Upper lobe of right lung (tissue), 1 donor: ENCODE results near the gene ENTPD6. TPM values are rescaled to one million over a fixed set of nuclear protein-coding genes. Genes with fewer than 3 reads are reported as not detected.

Source experiments
- total RNA-seq: library from RNA; stranded (reverse); fragmentation: NEBNext Ultra II Directional; extraction: Animal tissue kit (Norgen Biotek cat#: 25700); gene quantifications from one replicate; pipeline ENCODE4 v1.2.1, GENCODE V29; 2021
- donor health status: DM: no; HTN: yes; CAD: no; lungs with severe emphysema.

Gene ENTPD6
- total RNA-seq, 1 donor from 2014 or later = 75.6 TPM

Other genes starting within 250 kb of the ENTPD6 start
- 9.6 TPM for gene CST7, start 246.4 kb upstream of the ENTPD6 start, total RNA-seq
- 73.5 TPM for gene APMAP, start 203.0 kb upstream of the ENTPD6 start, total RNA-seq
- gene ACSS1, start 137.6 kb upstream of the ENTPD6 start, total RNA-seq = 37.2 TPM
- gene VSX1, start 113.6 kb upstream of the ENTPD6 start, total RNA-seq = not detected
- 61.1 TPM for gene PYGB, start 52.4 kb downstream of the ENTPD6 start, total RNA-seq
- 45.2 TPM for gene ABHD12, start 195.1 kb downstream of the ENTPD6 start, total RNA-seq
- 0.55 TPM for gene GINS1, start 212.0 kb downstream of the ENTPD6 start, total RNA-seq